ENCODE measurements around the gene DEF6. TPM values are rescaled to one million over a fixed set of nuclear protein-coding genes. Genes with fewer than 3 reads are reported as not detected.

DEF6 gene
- total and polyA plus RNA-seq, 2 of the 13 experiments (the other 11 are each of a cell fraction or from before 2014, with no cell fraction given) = 5.2 to 10.0 TPM

DNA sequence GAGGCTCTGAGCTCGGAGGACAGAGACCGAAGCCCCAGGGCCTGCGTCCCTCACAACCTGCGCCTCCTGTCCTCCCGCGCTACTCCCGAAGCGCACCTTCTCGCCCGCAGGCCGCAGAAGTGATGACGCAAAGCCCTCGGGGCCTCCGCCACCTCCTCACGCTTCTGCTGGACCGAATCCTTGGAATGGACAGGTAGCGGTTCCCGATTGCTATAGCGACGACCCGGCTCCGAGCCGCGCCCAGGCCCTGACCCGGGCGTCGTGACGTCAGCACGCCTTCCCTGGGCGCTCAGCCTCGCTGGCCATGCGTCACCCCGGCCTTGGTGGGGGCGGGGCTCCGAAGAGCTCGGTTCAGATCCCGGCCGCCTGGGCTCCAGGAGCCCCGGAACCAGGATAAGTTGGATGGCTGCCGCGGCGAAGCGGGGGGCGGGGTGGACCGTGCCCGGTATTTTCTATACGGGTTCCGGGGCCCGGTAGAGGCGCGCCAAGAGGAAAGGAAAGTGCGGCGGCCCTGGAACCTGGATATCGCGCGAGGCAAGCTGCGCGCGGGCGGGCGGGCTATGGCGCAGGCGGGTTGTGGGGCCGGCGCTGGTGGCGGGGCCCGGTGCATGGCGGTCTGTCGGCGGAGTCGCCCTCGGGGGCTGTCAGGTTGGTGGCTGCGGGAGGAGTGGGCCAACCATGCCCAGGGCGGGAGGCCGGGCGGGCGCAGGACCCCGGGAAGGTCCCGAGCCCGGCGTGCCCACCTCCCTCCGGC, 38.2 kb upstream of the DEF6 start, which contains the start of gene ZNF76 (continued):
- TF ChIP-seq KDM6A (CRISPR knock-in tag; IDR thresholded peaks at IDR 0.05; ENCODE audit: low read depth) = 0 out of 2 replicates have a peak, but pooled peaks have one; percentile 39
- TF ChIP-seq REXO4 (CRISPR knock-in tag; IDR thresholded peaks at IDR 0.05; ENCODE audit: borderline replicate concordance) = peak; percentile 86; the same call in 1 of the 2 replicates
- TF ChIP-seq PLRG1 (conservative IDR thresholded peaks at IDR 0.05) = no peak
- TF ChIP-seq ZNF557 (CRISPR knock-in tag; IDR thresholded peaks at IDR 0.05) = peak; percentile 74; the same call in 1 of the 2 replicates
- TF ChIP-seq, protein P1, sequence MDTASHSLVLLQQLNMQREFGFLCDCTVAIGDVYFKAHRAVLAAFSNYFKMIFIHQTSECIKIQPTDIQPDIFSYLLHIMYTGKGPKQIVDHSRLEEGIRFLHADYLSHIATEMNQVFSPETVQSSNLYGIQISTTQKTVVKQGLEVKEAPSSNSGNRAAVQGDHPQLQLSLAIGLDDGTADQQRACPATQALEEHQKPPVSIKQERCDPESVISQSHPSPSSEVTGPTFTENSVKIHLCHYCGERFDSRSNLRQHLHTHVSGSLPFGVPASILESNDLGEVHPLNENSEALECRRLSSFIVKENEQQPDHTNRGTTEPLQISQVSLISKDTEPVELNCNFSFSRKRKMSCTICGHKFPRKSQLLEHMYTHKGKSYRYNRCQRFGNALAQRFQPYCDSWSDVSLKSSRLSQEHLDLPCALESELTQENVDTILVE (CRISPR knock-in tag; IDR thresholded peaks at IDR 0.05) = peak; percentile 99
- peak; percentile 83 for TF ChIP-seq ZNF619 (CRISPR knock-in tag; IDR thresholded peaks at IDR 0.05)
- no peak for TF ChIP-seq RBAK (CRISPR knock-in tag; IDR thresholded peaks at IDR 0.05)
- peak; percentile 97 for TF ChIP-seq KAT8 (CRISPR knock-in tag; IDR thresholded peaks at IDR 0.05)
- TF ChIP-seq ZNF737 (CRISPR knock-in tag; IDR thresholded peaks at IDR 0.05; ENCODE audit: borderline replicate concordance) = no peak
- TF ChIP-seq KLF11 (CRISPR knock-in tag; IDR thresholded peaks at IDR 0.05) = no peak; the same call in 1 of the 2 replicates
- TF ChIP-seq RXRB (CRISPR knock-in tag; IDR thresholded peaks at IDR 0.05; ENCODE audit: borderline replicate concordance) = peak; percentile 89
- peak; percentile 72 for TF ChIP-seq ARNTL (CRISPR knock-in tag; IDR thresholded peaks at IDR 0.05)
- peak; percentile 78 for TF ChIP-seq DRAP1 (CRISPR knock-in tag; IDR thresholded peaks at IDR 0.05)
- peak; percentile 89; the same call in 1 of the 2 replicates for TF ChIP-seq MTF1 (CRISPR knock-in tag; IDR thresholded peaks at IDR 0.05)
- TF ChIP-seq DNMT1 (CRISPR knock-in tag; IDR thresholded peaks at IDR 0.05) = peak; percentile 92
- TF ChIP-seq, protein P2, sequence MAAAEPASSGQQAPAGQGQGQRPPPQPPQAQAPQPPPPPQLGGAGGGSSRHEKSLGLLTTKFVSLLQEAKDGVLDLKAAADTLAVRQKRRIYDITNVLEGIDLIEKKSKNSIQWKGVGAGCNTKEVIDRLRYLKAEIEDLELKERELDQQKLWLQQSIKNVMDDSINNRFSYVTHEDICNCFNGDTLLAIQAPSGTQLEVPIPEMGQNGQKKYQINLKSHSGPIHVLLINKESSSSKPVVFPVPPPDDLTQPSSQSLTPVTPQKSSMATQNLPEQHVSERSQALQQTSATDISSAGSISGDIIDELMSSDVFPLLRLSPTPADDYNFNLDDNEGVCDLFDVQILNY (CRISPR knock-in tag; conservative IDR thresholded peaks at IDR 0.05) = peak; percentile 84
- TF ChIP-seq ZNF776 (CRISPR knock-in tag; IDR thresholded peaks at IDR 0.05) = peak; percentile 85
- TF ChIP-seq PHF8 (CRISPR knock-in tag; IDR thresholded peaks at IDR 0.05) = peak; percentile 94
- peak; percentile 54 for TF ChIP-seq FOXO1 (CRISPR knock-in tag; IDR thresholded peaks at IDR 0.05)
- TF ChIP-seq ZNF354B (CRISPR knock-in tag; IDR thresholded peaks at IDR 0.05) = peak; percentile 86; the same call in 1 of the 2 replicates
- peak; percentile 40 for TF ChIP-seq NR2F6 (IDR thresholded peaks at IDR 0.05)
- peak; percentile 90 for TF ChIP-seq NR2F6 (CRISPR knock-in tag; IDR thresholded peaks at IDR 0.05)
- peak; percentile 80 for TF ChIP-seq DR1 (CRISPR knock-in tag; IDR thresholded peaks at IDR 0.05)
- no peak for TF ChIP-seq ZNF3 (CRISPR knock-in tag; IDR thresholded peaks at IDR 0.05)
- peak; percentile 91 for TF ChIP-seq ASH2L (IDR thresholded peaks at IDR 0.05; ENCODE audit: insufficient read length, low read depth, low read length)
- peak; percentile 86 for TF ChIP-seq ZNF709 (CRISPR knock-in tag; IDR thresholded peaks at IDR 0.05)
- TF ChIP-seq SMYD3 (CRISPR knock-in tag; IDR thresholded peaks at IDR 0.05) = peak; percentile 98
- TF ChIP-seq NR2F2 (IDR thresholded peaks at IDR 0.05; ENCODE audit: borderline replicate concordance, low read depth) = peak; percentile 81; the same call in 1 of the 2 replicates
- peak; percentile 94 for TF ChIP-seq HDAC1 (CRISPR knock-in tag; IDR thresholded peaks at IDR 0.05)
- peak; percentile 68 for TF ChIP-seq ZNF747 (CRISPR knock-in tag; IDR thresholded peaks at IDR 0.05; ENCODE audit: borderline replicate concordance)
- TF ChIP-seq ZNF468 (CRISPR knock-in tag; IDR thresholded peaks at IDR 0.05) = peak; percentile 80; the same call in 1 of the 2 replicates

All from HepG2 (cell line).